Mesendoderm (in vitro differentiated cells): ENCODE results near the gene ITGA1.

Source experiments
- DNase-seq: peaks from one replicate; pipeline ENCODE4 v3.0.0; 2013
- H2AK5ac ChIP-seq: 2 replicates; pipeline ENCODE4 v1.6.1; 2013; ENCODE audit warnings: low read length, inconsistent platforms
- H2BK120ac ChIP-seq: 2 replicates; pipeline ENCODE4 v1.6.1; 2013; ENCODE audit warnings: low read depth, mild to moderate bottlenecking, low read length, moderate library complexity, mixed read lengths
- H2BK15ac ChIP-seq: replicated peaks from 2 replicates; pipeline ENCODE4 v1.6.1; 2013; ENCODE audit warnings: low read depth, mild to moderate bottlenecking, moderate library complexity
- H2BK5ac ChIP-seq: 2 replicates; pipeline ENCODE4 v1.6.1; 2013; ENCODE audit warnings: low read length, inconsistent platforms
- H3K18ac ChIP-seq: 2 replicates; pipeline ENCODE4 v1.6.1; 2013; ENCODE audit warnings: mild to moderate bottlenecking, low read length, mixed read lengths
- H3K23ac ChIP-seq: one replicate; pipeline ENCODE4 v1.6.1; 2013; ENCODE audit warnings: low read length
- H3K27ac ChIP-seq: 2 replicates; pipeline ENCODE4 v1.5.1; 2013; ENCODE audit warnings: low read depth, mild to moderate bottlenecking, inconsistent platforms, low read length, moderate library complexity
- H3K27me3 ChIP-seq: 2 replicates; pipeline ENCODE4 v1.6.1; 2013; ENCODE audit warnings: low read length, control low read depth, mild to moderate bottlenecking, inconsistent platforms; ENCODE audit not compliant: insufficient read depth, poor library complexity
- H3K36me3 ChIP-seq: 2 replicates; pipeline ENCODE4 v1.6.1; 2013; ENCODE audit warnings: low read length, inconsistent platforms; ENCODE audit not compliant: control insufficient read depth, insufficient read depth
- H3K4ac ChIP-seq: one replicate; pipeline ENCODE4 v1.6.1; 2013; ENCODE audit warnings: low read depth, mild to moderate bottlenecking, low read length, moderate library complexity
- H3K4me1 ChIP-seq: 2 replicates; pipeline ENCODE4 v1.6.1; 2013; ENCODE audit warnings: low read depth, low read length, inconsistent platforms; ENCODE audit not compliant: control insufficient read depth
- H3K4me2 ChIP-seq: 2 replicates; pipeline ENCODE4 v1.6.1; 2013; ENCODE audit warnings: low read length
- H3K4me3 ChIP-seq: 2 replicates; pipeline ENCODE4 v1.5.1; 2013; ENCODE audit warnings: mild to moderate bottlenecking, low read length
- H3K56ac ChIP-seq: one replicate; pipeline ENCODE4 v1.6.1; 2013; ENCODE audit warnings: low read length
- H3K79me1 ChIP-seq: 2 replicates; pipeline ENCODE4 v1.6.1; 2013; ENCODE audit warnings: low read length, inconsistent platforms
- H3K79me2 ChIP-seq: 2 replicates; pipeline ENCODE4 v1.6.1; 2013; ENCODE audit warnings: mild to moderate bottlenecking, low read length; ENCODE audit not compliant: control insufficient read depth, insufficient read depth
- H3K9ac ChIP-seq: 2 replicates; pipeline ENCODE4 v1.6.1; 2013; ENCODE audit warnings: low read length, inconsistent platforms
- H4K5ac ChIP-seq: one replicate; pipeline ENCODE4 v1.6.1; 2013; ENCODE audit warnings: low read length
- H4K8ac ChIP-seq: one replicate; pipeline ENCODE4 v1.6.1; 2013; ENCODE audit warnings: low read depth, mild to moderate bottlenecking, control low read depth, low read length, moderate library complexity
- WGBS: extraction: QIAGEN DNeasy Blood & Tissue Kit; methylation state at CpG from one replicate; pipeline ENCODE4 v1.1.7; 2013; ENCODE audit warnings: low lambda C conversion rate, missing lambda C conversion rate; ENCODE audit not compliant: insufficient coverage; ENCODE audit errors: extremely low coverage; 5-methylcytosine and 5-hydroxymethylcytosine counted together

Gene ITGA1

DNA sequence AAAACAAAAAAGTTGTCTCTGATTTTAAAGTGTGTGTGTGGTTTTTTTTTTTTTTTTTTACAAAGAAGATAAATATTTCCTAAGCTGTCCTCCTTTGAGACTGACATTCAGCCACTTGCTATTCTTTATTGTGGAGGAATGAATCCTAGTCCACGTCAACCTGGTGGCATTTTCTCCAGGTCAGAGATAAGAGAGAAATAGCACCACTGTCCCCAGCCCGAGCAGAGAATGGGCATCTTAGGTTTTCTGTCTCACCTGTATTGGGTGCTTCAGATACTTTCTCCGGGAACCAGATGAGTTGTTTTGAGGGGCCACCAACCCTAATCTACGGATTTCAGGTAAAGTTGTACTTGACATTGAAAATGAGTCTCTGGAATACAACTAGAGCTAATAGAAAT is 202.8 kb downstream of the ITGA1 start:
- Histone ChIP-seq H4K8ac (no peak overlapping the region), H2BK120ac (no peak overlapping the region), H3K79me1 (no peaks in the 10 kb centered on the region)

GRCh38 chr5:52993367-52993766 is 205.7 kb downstream of the ITGA1 start:
- no peak overlapping the region for H3K4me3 ChIP-seq
- no peaks in the 10 kb centered on the region for H3K36me3 ChIP-seq
- H3K4me2 ChIP-seq, result no peak overlapping the region
- H2BK120ac ChIP-seq, result no peak overlapping the region
- H2AK5ac ChIP-seq, result no peak overlapping the region
- no peaks in the 10 kb centered on the region for H3K4me1 ChIP-seq
- no peak overlapping the region for H4K5ac ChIP-seq
- H3K27me3 ChIP-seq, result no peaks in the 10 kb centered on the region
- H3K27ac ChIP-seq, result no peak overlapping the region
- no peak overlapping the region for H3K9ac ChIP-seq
- DNase-seq, result no peak
- H3K18ac ChIP-seq, result no peak overlapping the region
- no peaks in the 10 kb centered on the region for H3K79me2 ChIP-seq
- no peak overlapping the region for H4K8ac ChIP-seq
- H3K56ac ChIP-seq, result no peak overlapping the region
- H3K79me1 ChIP-seq, result no peaks in the 10 kb centered on the region
- WGBS, result no CpG with 5 or more reads among the region's 2 CpGs
- H3K4ac ChIP-seq, result no peak overlapping the region
- no peak overlapping the region for H2BK5ac ChIP-seq
- H3K23ac ChIP-seq, result no peak overlapping the region
- H2BK15ac ChIP-seq, result no peak overlapping the region

More for the DNA sequence above, 202.8 kb downstream of the ITGA1 start:
- Histone ChIP-seq H3K18ac (no peak overlapping the region), H2BK15ac (no peak overlapping the region), H3K9ac (no peak overlapping the region), H3K4ac (no peak overlapping the region), H2AK5ac (no peak overlapping the region), H3K23ac (no peak overlapping the region), H3K4me3 (no peak overlapping the region), H3K27me3 (no peaks in the 10 kb centered on the region), H3K27ac (no peak overlapping the region), H4K5ac (no peak overlapping the region), H3K4me2 (no peak overlapping the region), H3K4me1 (no peaks in the 10 kb centered on the region), H3K36me3 (no peaks in the 10 kb centered on the region), H2BK5ac (no peak overlapping the region), H3K79me2 (no peaks in the 10 kb centered on the region), H3K56ac (no peak overlapping the region)
- WGBS, result no CpG with 5 or more reads among the region's 4 CpGs
- no peak for DNase-seq

DNA sequence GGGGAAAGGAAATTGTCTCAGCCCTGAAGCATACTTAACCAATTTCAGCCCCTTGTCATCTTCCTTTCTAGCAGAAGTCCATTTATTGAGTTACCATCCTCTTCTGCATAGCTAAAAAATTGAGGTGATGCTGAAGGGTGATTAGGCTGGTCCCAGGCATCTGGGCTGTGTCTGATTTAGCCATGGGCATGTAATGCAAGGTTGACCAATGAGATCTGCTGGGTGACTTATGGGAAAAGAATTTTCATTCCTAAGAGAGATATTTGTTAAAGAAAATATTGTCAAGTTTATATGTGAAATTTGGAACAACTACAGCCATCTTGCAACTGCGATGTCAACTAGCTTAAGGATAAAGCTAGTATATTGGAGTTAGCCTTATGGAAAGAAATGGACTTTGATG is 206.6 kb downstream of the ITGA1 start:
- no CpG with 5 or more reads among the region's 1 CpG for WGBS
- Histone ChIP-seq H3K27me3 (no peaks in the 10 kb centered on the region), H4K8ac (no peak overlapping the region), H2BK15ac (no peak overlapping the region), H3K4ac (no peak overlapping the region), H3K79me2 (no peaks in the 10 kb centered on the region), H3K4me3 (no peak overlapping the region), H3K4me1 (no peaks in the 10 kb centered on the region), H3K4me2 (no peak overlapping the region), H4K5ac (no peak overlapping the region), H3K9ac (no peak overlapping the region), H3K27ac (no peak overlapping the region), H3K79me1 (no peaks in the 10 kb centered on the region), H3K23ac (no peak overlapping the region), H2BK5ac (no peak overlapping the region), H3K56ac (no peak overlapping the region), H3K18ac (no peak overlapping the region), H2AK5ac (no peak overlapping the region), H2BK120ac (no peak overlapping the region), H3K36me3 (no peaks in the 10 kb centered on the region)
- no peak for DNase-seq

- Histone ChIP-seq H2BK15ac (no peak overlapping the region), H3K27ac (no peak overlapping the region), H2BK120ac (no peak overlapping the region), H4K5ac (no peak overlapping the region), H3K4me2 (no peak overlapping the region), H3K18ac (no peak overlapping the region), H2AK5ac (no peak overlapping the region), H3K4me1 (no peaks in the 10 kb centered on the region), H3K4me3 (no peak overlapping the region), H3K56ac (no peak overlapping the region), H4K8ac (no peak overlapping the region), H2BK5ac (no peak overlapping the region), H3K23ac (no peak overlapping the region), H3K4ac (no peak overlapping the region), H3K79me2 (no peaks in the 10 kb centered on the region), H3K79me1 (no peaks in the 10 kb centered on the region), H3K36me3 (no peaks in the 10 kb centered on the region), H3K9ac (no peak overlapping the region), H3K27me3 (no peaks in the 10 kb centered on the region)
- WGBS, result no CpG with 5 or more reads among the region's 1 CpG
- DNase-seq, result no peak
Observed at GRCh38 chr5:52995095-52995494, 207.4 kb downstream of the ITGA1 start.

GRCh38 chr5:52995914-52996313 is 208.2 kb downstream of the ITGA1 start:
- Histone ChIP-seq H3K4me2 (no peak overlapping the region), H3K36me3 (no peaks in the 10 kb centered on the region), H3K79me2 (no peaks in the 10 kb centered on the region), H3K23ac (no peak overlapping the region), H3K27me3 (no peaks in the 10 kb centered on the region), H3K56ac (no peak overlapping the region), H2BK5ac (no peak overlapping the region), H3K4me3 (no peak overlapping the region), H2BK120ac (no peak overlapping the region), H3K4ac (no peak overlapping the region), H3K18ac (no peak overlapping the region), H2BK15ac (no peak overlapping the region), H3K79me1 (no peaks in the 10 kb centered on the region), H3K4me1 (no peaks in the 10 kb centered on the region), H3K27ac (no peak overlapping the region), H3K9ac (no peak overlapping the region), H4K8ac (no peak overlapping the region), H2AK5ac (no peak overlapping the region), H4K5ac (no peak overlapping the region)
- no peak for DNase-seq
- 100% methylated on average over 1 of the region's 1 CpG for WGBS

DNA sequence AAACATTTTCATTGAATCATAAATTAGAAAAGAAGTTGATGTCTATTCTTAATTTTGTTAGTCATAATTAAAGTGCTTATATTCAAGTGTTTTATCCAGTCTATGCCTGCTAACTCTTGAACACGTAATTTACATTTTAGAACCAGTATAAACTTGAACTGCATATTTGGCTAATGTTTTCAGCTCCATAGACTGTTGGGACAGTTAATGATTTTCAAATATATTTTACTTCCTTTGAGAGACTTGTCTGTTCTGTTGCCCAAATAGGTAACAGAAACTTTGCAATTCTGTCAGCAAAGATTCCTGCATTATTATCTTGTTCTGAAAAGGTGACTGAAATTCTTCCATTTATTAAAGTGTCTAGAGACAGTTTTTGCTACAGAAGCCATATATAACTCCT is 209.3 kb downstream of the ITGA1 start:
- H2AK5ac ChIP-seq, result no peak overlapping the region
- H3K79me2 ChIP-seq, result no peaks in the 10 kb centered on the region
- H3K9ac ChIP-seq, result no peak overlapping the region
- H3K18ac ChIP-seq, result no peak overlapping the region
- no peak overlapping the region for H4K8ac ChIP-seq
- no peak overlapping the region for H2BK5ac ChIP-seq
- no peaks in the 10 kb centered on the region for H3K27me3 ChIP-seq
- no peak overlapping the region for H3K27ac ChIP-seq
- no peaks in the 10 kb centered on the region for H3K36me3 ChIP-seq
- H3K4ac ChIP-seq, result no peak overlapping the region
- no peak overlapping the region for H2BK15ac ChIP-seq
- no peak overlapping the region for H3K4me2 ChIP-seq
- no peaks in the 10 kb centered on the region for H3K79me1 ChIP-seq
- H3K4me1 ChIP-seq, result no peaks in the 10 kb centered on the region
- no peak overlapping the region for H2BK120ac ChIP-seq
- no CpG with 5 or more reads among the region's 1 CpG for WGBS
- DNase-seq, result no peak
- H3K23ac ChIP-seq, result no peak overlapping the region
- H3K4me3 ChIP-seq, result no peak overlapping the region
- H4K5ac ChIP-seq, result no peak overlapping the region
- no peak overlapping the region for H3K56ac ChIP-seq
